Measurements from ENCODE around the gene SMYD3. TPM values are rescaled to one million over a fixed set of nuclear protein-coding genes. Genes with fewer than 3 reads are reported as not detected.

Gene SMYD3
- total and polyA plus RNA-seq, 9 of the 15 experiments (the other 6 are each of a cell fraction or from before 2014, with no cell fraction given), result 128 to 440 (median 197) TPM

GRCh38 chr1:246483569-246483933 is 23.5 kb downstream of the SMYD3 start:
- H3K9me3 ChIP-seq (replicated peaks; ENCODE audit: control insufficient read depth, insufficient read depth, low read depth, low read length), result no peaks in the 10 kb centered on the region
- no TSS peak for BruUV-seq (replicated peaks)
- FAIRE-seq (no peak), ATAC-seq (no peak), DNase-seq (ENCODE audit: extremely low read depth in 1 of 4, low spot score in 3 of 4) (no peak)
- H3K9me1 ChIP-seq (ENCODE audit: control insufficient read depth, insufficient read depth, low read length), result no peaks in the 10 kb centered on the region
- no peak overlapping the region for H3K9ac ChIP-seq (ENCODE audit: insufficient read depth in 1 of 2, low read depth in 2 of 2, low read length in 2 of 2)
- H3K27me3 ChIP-seq (ENCODE audit: control insufficient read depth in 2 of 2, insufficient read depth in 2 of 2, low read length in 2 of 2), result no peaks in the 10 kb centered on the region
- H3K79me2 ChIP-seq (ENCODE audit: control insufficient read depth, insufficient read depth, low read length), result no peaks in the 10 kb centered on the region
- no peak overlapping the region for H3K4me3 ChIP-seq
- no peaks in the 10 kb centered on the region; the same call in 2 of the 3 replicates for H3K36me3 ChIP-seq (ENCODE audit: control insufficient read depth, insufficient read depth, low read length)
- no peak overlapping the region for H3K4me2 ChIP-seq (ENCODE audit: insufficient read depth, low read length)
- intact Hi-C loops (cut with micrococcal nuclease), result no loop called here
- in situ Hi-C loops (cut with MboI), result loop anchor here (10.0 kb wide), 1 partner anchor 1329 kb away; the partner anchor contains the start of gene KIF26B
- no peaks in the 10 kb centered on the region for H3K4me1 ChIP-seq (replicated peaks in 1 of 2; ENCODE audit: control insufficient read depth in 2 of 2, insufficient read depth in 2 of 2, low read length in 2 of 2)
- H3K27ac ChIP-seq (ENCODE audit: extremely low read depth, low read depth, low read length), result no peak overlapping the region
- no peaks in the 10 kb centered on the region for H4K20me1 ChIP-seq (replicated peaks; ENCODE audit: control insufficient read depth, insufficient read depth, low read length)
- CTCF ChIA-PET (ENCODE audit: low intra/inter-chr PET ratio), result no interaction called here
- H2AFZ ChIP-seq (ENCODE audit: low read depth, low read length), result no peak overlapping the region
- POLR2A ChIA-PET, result no interaction called here
- TF ChIP-seq PURB (CRISPR knock-in tag; IDR thresholded peaks at IDR 0.05; ENCODE audit: low read depth) (no peak), MXI1 (IDR thresholded peaks at IDR 0.05; ENCODE audit: low read depth, low read length) (no peak), SNRNP70 (optimal IDR thresholded peaks at IDR 0.05; ENCODE audit: low read depth, low read length) (no peak), ETV6 (IDR thresholded peaks at IDR 0.05; ENCODE audit: borderline replicate concordance in 1 of 2, low read depth in 2 of 2, low read length in 1 of 2) (no peak), ETV6 (CRISPR knock-in tag; IDR thresholded peaks at IDR 0.05; ENCODE audit: borderline replicate concordance) (no peak), FOXK1 (CRISPR knock-in tag; IDR thresholded peaks at IDR 0.05; ENCODE audit: borderline replicate concordance) (no peak), EZH2 (IDR thresholded peaks at IDR 0.05; ENCODE audit: borderline replicate concordance, low read depth, low read length) (no peak), ZHX1 (conservative IDR thresholded peaks at IDR 0.05; ENCODE audit: low read length) (no peak), PRDM10 (IDR thresholded peaks at IDR 0.05; ENCODE audit: partially characterized antibody) (no peak), NRF1 (conservative IDR thresholded peaks at IDR 0.05 in 1 of 2, IDR thresholded peaks at IDR 0.05 in 1 of 2) (no peak), HINFP (tag; conservative IDR thresholded peaks at IDR 0.05; ENCODE audit: low read depth) (no peak), ZNF507 (tag; conservative IDR thresholded peaks at IDR 0.05) (no peak), ERF (CRISPR knock-in tag; IDR thresholded peaks at IDR 0.05) (no peak), KDM5B (IDR thresholded peaks at IDR 0.05; ENCODE audit: insufficient replicate concordance, low read depth, low read length) (no peak), RFX1 (IDR thresholded peaks at IDR 0.05) (no peak), CREBBP (IDR thresholded peaks at IDR 0.05; ENCODE audit: low read depth, low read length) (no peak), PHF20 (IDR thresholded peaks at IDR 0.05; ENCODE audit: partially characterized antibody) (no peak)

All from K562 (cell line).